Measurements from ENCODE around the gene HSBP1L1. TPM values are rescaled to one million over a fixed set of nuclear protein-coding genes. Genes with fewer than 3 reads are reported as not detected.

Gene HSBP1L1
- total and polyA plus RNA-seq, 2 of the 13 experiments (the other 11 are each of a cell fraction or from before 2014, with no cell fraction given) = 22.6 to 45.1 TPM

DNA sequence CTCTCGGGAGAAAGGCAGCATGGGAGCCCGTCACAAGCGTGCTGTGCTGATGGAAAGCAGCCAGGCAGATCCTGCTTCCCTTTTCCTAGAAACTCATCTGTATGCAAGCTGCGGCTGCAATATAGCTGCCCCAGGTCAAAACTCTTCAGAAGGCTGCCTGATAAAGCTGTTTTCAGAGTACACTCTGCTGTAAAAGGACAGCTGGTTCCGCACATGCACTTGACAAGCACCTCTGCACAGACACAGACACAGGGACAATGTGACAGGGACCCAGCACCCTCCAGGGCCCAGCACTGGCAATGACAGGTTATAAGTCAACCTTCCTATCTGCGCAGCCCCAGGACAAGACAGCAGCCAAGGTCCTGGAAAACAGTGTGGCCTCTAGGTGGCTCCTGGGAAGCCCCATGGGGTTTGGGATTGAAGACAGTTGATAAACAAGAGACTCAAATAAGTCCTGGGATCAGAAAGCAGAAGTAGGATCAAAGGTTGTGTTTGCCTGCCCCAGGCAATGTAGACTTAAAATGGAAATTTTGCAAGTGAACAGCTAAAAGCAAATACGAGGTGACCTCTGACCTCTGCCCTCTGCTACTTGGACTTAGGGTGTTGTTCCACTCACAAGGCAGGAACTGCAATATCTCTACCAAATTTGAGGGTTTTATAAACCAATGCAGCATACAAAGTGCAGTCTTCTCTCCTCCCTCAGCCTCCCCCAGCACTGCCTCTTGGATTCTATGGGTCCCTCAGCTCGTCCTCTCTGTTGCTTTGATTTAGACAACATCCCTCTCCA, 29.9 kb upstream of the HSBP1L1 start (continued):
- peak; percentile 95 for TF ChIP-seq HMG20A (CRISPR knock-in tag; IDR thresholded peaks at IDR 0.05; ENCODE audit: borderline replicate concordance)
- 0 out of 2 replicates have a peak, but pooled peaks have one; percentile 32 for TF ChIP-seq SMYD3 (CRISPR knock-in tag; IDR thresholded peaks at IDR 0.05)
- TF ChIP-seq ZNF616 (CRISPR knock-in tag; IDR thresholded peaks at IDR 0.05; ENCODE audit: low read depth) = no peak
- TF ChIP-seq NR2C2 (CRISPR knock-in tag; IDR thresholded peaks at IDR 0.05; ENCODE audit: borderline replicate concordance) = peak; percentile 98
- TF ChIP-seq IRF2 (CRISPR knock-in tag; IDR thresholded peaks at IDR 0.05) = peak; percentile 93
- TF ChIP-seq CHD4 (IDR thresholded peaks at IDR 0.05; ENCODE audit: borderline replicate concordance, low read length) = 0 out of 2 replicates have a peak, but pooled peaks have one; percentile 43
- no peak for TF ChIP-seq RBAK (CRISPR knock-in tag; IDR thresholded peaks at IDR 0.05)
- 0 out of 2 replicates have a peak, but pooled peaks have one; percentile 55 for TF ChIP-seq RORA (CRISPR knock-in tag; IDR thresholded peaks at IDR 0.05)
- peak; percentile 89 for TF ChIP-seq ZNF205 (CRISPR knock-in tag; IDR thresholded peaks at IDR 0.05)
- no peak for TF ChIP-seq ZNF660 (CRISPR knock-in tag; IDR thresholded peaks at IDR 0.05; ENCODE audit: borderline replicate concordance, low read depth)
- TF ChIP-seq SNRNP70 (IDR thresholded peaks at IDR 0.05; ENCODE audit: low read depth, low read length) = no peak
- no peak for TF ChIP-seq ZNF839 (CRISPR knock-in tag; IDR thresholded peaks at IDR 0.05; ENCODE audit: borderline replicate concordance)
- no peak for TF ChIP-seq ZNF484 (CRISPR knock-in tag; IDR thresholded peaks at IDR 0.05; ENCODE audit: borderline replicate concordance, low read depth)
- TF ChIP-seq, protein P1, sequence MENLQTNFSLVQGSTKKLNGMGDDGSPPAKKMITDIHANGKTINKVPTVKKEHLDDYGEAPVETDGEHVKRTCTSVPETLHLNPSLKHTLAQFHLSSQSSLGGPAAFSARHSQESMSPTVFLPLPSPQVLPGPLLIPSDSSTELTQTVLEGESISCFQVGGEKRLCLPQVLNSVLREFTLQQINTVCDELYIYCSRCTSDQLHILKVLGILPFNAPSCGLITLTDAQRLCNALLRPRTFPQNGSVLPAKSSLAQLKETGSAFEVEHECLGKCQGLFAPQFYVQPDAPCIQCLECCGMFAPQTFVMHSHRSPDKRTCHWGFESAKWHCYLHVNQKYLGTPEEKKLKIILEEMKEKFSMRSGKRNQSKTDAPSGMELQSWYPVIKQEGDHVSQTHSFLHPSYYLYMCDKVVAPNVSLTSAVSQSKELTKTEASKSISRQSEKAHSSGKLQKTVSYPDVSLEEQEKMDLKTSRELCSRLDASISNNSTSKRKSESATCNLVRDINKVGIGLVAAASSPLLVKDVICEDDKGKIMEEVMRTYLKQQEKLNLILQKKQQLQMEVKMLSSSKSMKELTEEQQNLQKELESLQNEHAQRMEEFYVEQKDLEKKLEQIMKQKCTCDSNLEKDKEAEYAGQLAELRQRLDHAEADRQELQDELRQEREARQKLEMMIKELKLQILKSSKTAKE (CRISPR knock-in tag; IDR thresholded peaks at IDR 0.05; ENCODE audit: borderline replicate concordance) = peak; percentile 74
- TF ChIP-seq, protein P2, sequence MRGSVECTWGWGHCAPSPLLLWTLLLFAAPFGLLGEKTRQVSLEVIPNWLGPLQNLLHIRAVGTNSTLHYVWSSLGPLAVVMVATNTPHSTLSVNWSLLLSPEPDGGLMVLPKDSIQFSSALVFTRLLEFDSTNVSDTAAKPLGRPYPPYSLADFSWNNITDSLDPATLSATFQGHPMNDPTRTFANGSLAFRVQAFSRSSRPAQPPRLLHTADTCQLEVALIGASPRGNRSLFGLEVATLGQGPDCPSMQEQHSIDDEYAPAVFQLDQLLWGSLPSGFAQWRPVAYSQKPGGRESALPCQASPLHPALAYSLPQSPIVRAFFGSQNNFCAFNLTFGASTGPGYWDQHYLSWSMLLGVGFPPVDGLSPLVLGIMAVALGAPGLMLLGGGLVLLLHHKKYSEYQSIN (CRISPR knock-in tag; IDR thresholded peaks at IDR 0.05; ENCODE audit: borderline replicate concordance) = 0 out of 2 replicates have a peak, but pooled peaks have one; percentile 37
- no peak for TF ChIP-seq GZF1 (CRISPR knock-in tag; IDR thresholded peaks at IDR 0.05)
- TF ChIP-seq, protein P3, sequence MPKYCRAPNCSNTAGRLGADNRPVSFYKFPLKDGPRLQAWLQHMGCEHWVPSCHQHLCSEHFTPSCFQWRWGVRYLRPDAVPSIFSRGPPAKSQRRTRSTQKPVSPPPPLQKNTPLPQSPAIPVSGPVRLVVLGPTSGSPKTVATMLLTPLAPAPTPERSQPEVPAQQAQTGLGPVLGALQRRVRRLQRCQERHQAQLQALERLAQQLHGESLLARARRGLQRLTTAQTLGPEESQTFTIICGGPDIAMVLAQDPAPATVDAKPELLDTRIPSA (CRISPR knock-in tag; IDR thresholded peaks at IDR 0.05; ENCODE audit: borderline replicate concordance) = no peak
- TF ChIP-seq LCORL (IDR thresholded peaks at IDR 0.05) = peak; percentile 61
- peak; percentile 95 for TF ChIP-seq LCORL (CRISPR knock-in tag; IDR thresholded peaks at IDR 0.05)
- TF ChIP-seq ZNF160 (CRISPR knock-in tag; IDR thresholded peaks at IDR 0.05) = no peak
- TF ChIP-seq MAFG (CRISPR knock-in tag; IDR thresholded peaks at IDR 0.05) = no peak
- no peak for TF ChIP-seq ZNF546 (CRISPR knock-in tag; conservative IDR thresholded peaks at IDR 0.05)
- TF ChIP-seq BHLHE40 (IDR thresholded peaks at IDR 0.05; ENCODE audit: low read length) = peak; percentile 33; the same call in 1 of the 2 replicates

Measured in HepG2 (cell line).